Fibroblast of skin of scalp (primary cell): ENCODE data around the gene MYLK4. TPM values are rescaled to one million over a fixed set of nuclear protein-coding genes. Genes with fewer than 3 reads are reported as not detected.
A peak's percentile ranks its signal among the peaks of the same experiment; 100 is the strongest.

Experiments used
- DNase-seq: peaks from one replicate; pipeline ENCODE4 v3.0.0-alpha.2; 2013
- polyA plus RNA-seq, 2 experiments: library from polyadenylated mRNA; unstranded; fragments of 120-200 nt; gene quantifications; one replicate each; pipeline ENCODE4 v1.2.1, GENCODE V29; 2013; ENCODE audit not compliant: insufficient read length in 2 of 2

The MYLK4 gene
- polyA plus RNA-seq (2013, experiment 1 of 2; ENCODE audit: insufficient read length) = 0.24 TPM
- polyA plus RNA-seq (2013, experiment 2 of 2; ENCODE audit: insufficient read length) = 0.57 TPM

DNA sequence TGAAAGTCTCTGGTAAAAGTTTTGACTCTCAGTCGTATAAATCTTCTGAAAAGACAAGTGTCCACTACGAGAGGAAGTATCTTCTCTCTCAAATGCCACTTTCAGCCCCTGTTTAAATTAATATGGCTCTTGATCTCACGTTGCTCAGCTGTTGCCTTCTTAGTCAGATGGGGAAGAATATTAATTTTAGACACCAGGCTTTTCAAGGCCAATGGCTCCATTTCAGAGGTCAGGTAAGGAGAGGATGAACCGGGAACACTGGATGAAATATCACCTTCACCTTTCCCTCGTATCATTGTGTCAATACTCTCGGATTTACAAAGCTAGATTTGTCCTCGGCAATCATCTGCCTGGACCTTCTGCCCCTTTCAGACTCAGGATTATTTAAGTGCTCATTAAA lies at the start of gene MYLK4:
TSS of gene MYLK4 (minus strand) at position 91 of the 400 bp plus-strand sequence. CDS start 1,628 bp downstream, outside the sequence.
- no peak for DNase-seq

DNA sequence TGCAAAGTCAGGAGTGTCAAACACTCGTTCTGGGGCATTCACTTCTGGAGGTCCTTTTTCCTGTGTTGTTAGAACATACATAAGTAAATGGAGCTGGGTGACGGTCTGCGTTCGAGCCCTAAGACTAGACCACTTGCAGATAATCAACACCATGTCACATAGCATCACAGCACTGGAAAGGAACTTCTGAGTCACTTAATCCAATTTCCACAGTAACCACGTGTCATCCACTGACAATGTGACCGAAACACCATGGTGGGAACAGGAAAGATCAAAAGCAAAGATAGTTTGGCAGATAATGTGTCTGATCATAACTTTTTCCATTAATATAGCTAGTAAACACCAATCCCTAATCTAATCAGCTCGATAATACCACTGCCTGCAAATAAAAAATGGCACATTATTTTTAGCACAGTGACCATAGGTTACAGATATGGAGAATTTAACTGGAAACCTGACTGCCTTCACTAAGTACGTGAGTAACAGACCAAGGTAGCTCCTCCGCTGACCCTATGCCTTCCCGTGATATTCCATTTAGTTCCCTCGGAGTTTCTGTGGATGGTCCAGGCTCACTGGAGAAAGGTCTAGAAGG lies 49.3 kb upstream of the MYLK4 start:
- DNase-seq = no peak

DNA sequence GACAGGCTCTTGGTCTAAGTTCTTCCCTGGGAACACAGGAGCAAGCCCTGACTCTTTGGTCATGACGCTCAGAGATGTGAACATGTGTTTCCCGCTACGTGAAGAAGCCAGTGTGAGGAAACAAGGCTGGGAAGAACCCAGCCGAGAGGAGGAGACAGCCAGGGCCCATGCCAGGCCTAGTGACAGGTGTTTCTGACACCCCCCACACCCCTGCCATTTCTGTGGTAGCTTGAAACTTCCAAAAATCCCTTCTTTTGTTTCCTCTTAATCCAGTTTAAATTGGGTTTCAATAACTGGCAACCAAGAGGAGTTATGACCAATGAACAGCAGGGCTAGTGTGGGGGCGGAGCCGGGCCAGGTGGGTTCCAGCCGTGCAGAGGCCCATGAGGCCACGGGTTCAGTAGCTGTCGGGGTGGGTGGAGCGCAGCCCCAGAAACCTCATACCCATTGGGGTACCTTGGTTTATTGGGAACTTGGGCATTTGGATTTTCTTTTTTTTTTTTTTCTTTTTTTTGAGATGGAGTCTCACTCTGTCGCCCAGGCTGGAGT lies 47.9 kb upstream of the MYLK4 start:
- DNase-seq = no peak

DNA sequence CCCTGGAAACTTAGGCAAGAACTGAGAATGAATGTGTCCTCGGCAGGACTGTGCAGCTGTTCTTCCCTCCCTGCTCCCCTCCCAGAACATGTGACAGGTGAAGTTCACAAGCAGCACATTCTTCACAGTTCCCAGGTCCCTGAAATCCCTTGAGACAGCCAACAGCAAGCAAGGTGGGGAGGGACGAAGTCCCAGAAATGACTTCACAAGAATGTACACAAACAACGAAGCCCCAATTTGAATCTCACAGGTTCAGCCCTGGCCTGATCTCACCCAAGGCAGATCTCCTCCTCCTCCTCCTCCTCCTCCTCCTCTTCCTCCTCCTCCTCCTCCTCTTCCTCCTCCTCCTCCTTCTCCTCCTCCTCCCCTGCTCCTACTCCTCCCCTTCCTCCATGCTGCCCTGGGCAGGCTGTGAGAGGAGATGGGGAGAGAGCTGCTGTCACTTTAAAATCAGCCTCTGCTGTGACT lies 46.9 kb upstream of the MYLK4 start:
- no peak for DNase-seq

DNA sequence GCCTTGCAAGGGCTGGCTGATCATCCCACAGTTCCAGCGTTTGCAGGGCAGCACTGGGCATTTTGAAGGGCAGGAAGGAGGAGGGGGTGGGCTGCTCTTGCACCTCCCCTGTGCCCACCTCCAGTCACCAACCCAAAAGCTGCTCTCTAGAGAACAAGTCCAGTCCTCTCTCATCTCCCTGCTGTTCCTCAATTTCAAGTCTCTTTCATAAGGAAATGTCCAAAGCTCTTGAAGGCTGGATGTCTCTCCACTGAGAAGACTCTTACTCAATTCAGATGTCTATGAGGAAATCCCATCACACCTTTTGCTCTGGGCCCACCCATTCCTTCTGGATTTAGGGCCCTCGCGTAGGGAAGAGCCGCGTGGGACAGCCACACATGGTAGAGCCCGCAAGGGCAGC lies 46.1 kb upstream of the MYLK4 start:
- DNase-seq = no peak

DNA sequence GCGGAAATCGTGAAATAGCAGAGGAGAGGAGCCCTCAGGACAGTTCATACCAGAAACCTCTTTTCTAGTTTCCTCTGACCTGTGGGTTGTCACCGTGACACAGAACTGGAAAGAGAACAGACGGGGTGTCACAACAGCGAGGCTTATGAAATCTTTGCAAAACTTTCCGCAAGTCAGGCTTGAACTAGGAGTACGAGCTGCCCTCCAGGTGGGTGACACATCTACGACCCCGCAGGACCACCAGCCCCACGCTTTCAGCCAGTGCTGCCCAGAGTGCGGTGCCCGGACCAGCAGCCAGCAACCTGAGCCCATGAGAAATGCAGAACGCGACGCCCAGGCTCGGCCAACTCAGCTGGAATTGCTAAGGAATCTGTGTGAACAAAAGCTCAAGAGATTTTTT lies 45.2 kb upstream of the MYLK4 start:
- DNase-seq = no peak

DNA sequence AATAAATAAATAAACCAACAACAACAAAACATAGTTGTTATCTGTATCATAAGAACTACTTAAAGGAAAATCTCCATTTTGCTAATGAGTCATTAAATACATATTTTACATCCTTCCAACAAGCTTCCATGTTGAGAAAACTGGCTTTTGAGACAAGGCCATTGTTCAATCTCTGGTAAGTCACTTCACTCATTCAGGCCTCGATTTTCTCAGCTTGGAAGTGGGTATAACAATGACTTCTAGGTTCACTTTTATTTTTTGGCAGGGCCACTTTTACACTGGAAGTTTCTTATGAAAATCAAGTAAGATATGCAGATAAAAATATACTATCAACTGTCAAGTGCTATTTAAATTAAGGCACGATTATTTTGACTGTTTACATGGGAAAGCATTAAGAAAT lies 44.4 kb upstream of the MYLK4 start:
- no peak for DNase-seq

DNA sequence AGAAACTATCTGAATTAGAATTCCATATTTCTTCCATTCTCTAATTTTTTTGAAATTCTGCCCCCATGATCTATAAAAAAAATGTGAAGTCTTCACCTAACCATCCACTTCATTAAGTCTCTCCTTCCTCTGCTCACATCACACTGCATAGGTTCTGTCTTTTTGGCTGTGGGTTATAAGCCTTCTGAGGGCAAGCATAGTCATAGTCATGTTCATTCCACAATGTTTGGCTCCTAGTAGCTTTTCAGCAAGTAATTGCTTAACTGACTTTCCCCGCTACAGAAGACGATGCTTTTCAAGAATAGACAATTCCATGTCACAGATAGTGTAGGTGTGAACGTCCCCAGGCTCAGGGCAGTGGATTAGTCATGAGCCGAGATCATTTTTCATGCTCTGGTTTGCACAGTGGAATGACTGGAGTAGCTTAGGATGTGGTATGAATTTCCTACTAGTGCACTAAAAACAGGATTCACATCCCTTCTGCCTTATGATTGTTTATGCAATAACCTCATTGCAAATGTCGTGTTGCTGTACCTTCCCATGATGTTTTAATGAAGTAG lies 43.5 kb upstream of the MYLK4 start:
- DNase-seq = peak; percentile 20

DNA sequence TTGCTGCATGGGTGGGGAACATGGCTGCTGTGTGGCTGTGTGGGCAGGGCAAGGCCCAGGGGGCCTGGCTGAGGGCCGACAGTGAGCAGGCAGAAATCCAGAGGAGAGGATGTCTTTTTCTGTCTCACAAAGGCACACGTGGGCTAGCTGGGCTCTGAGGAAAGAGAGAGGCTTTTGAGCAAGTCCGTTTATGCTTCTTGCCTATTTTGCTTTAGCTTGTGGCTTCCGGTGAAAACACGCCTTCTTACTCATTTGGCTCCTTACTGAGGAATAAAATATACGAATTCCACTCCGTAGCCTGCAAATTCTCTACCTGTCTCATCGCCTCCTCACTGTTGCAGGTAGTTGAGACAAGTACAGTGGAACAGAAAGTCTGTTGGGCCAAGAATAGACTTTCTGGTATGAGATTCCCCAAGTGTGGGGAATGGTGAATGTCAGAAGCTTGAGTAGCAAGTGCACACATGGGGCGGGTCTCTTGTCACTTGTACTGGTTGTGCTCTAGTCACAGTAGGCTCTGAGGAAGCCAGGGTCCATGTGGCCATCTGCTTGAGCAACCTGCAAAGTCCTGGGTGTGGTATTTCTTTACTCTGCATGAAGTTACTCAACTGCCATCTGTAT lies 42.9 kb upstream of the MYLK4 start:
- no peak for DNase-seq

DNA sequence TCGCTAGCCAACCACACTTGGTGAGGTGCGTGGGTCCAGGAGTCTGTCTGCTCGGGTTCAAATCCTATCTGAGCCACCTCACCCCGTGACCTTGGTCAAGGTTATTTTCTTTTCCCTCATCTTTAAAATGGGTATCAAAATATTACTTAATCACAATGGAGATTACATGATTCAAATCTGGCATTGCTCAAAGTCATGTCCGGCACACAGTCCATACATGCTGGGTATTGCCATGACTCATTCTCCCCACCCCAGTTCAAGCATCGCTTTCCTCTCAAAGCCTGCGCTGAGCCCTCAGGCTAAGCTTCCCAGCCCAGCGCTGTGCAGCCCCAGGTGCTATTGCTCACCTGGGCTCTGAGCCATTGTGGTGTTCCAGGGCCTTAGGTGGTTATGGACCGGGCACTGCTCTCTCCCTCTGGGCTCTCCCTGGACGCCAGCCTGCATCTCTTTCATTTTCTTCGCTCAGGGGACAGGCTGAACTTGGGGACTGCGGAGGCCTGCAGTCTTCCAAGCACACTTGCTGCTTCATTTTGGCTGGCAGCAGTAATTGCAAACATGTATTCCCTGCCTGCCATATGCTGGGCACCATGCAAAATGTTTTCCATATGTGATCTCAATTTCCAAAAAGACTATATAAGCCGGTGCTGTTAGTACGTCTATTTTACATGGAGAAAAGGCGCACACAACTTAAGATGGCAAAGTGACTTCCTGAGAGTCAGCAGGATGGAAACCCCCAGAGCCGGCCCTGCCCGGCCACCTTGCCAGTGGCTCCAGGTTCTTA lies 41.8 kb upstream of the MYLK4 start:
- DNase-seq = peak; percentile 55

DNA sequence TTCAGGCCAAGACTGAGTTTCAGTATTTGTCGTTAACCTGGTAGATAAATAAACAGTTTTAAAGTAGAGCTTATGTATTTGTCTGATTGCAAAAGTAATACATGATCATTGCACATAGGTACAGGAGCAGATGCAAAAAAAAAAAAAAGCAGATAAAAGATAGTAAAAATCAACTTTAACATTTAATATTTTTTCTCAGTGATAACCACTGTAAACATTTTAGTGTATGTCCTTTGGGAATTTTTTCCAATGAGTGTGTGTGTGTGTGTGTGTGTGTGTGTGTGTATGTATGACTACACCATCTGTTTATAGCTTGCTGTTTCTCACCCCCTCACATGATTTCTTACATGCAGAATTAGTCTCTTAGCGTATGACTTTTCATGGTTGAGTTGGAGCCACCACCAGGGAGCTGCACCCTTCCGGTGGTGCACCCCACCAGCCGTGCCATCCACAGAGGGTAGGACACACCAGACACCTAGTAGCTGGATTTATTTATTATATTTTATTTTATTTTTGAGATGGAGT lies 40.8 kb upstream of the MYLK4 start:
- DNase-seq = no peak

DNA sequence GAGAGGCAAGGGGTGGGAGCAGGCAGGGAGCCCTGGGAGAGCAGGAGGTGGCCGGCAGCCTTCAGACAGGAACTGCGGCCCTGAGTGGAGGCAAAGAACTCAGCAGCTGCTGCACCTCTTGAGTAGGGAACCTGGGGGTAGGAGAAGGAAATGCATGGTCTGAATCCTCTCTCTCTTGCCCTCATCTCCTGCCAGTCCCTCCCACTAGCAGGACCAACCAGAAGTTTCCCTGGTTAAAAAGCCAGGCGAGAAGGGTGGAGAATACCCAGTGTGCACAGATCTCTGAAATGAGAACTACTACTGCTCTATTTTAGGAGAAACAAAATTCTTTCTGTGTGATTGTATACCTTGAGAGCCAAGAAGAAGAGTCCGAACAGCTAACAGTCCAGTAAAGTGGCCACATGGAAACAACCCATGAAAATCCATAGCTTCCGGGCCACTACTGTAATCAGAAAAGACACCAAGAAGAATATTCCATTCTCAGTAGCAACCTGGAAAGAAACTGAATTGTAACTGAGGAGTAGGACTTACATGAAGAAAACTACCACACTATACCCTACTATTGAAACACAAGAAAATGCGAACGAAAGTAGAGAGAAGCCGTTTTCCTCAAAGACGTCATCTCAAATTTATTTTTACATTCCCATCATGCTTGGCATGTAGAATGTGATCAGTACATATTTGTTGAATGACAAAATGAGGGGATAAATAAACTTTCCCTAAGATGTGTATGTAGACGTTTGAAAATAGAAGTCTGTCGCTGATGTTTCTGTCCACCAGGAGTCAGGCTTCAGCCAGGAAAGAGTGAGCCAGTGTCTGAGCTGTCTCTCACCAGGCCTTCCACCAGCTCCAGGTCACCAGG lies 40.1 kb upstream of the MYLK4 start:
- DNase-seq = peak; percentile 83

DNA sequence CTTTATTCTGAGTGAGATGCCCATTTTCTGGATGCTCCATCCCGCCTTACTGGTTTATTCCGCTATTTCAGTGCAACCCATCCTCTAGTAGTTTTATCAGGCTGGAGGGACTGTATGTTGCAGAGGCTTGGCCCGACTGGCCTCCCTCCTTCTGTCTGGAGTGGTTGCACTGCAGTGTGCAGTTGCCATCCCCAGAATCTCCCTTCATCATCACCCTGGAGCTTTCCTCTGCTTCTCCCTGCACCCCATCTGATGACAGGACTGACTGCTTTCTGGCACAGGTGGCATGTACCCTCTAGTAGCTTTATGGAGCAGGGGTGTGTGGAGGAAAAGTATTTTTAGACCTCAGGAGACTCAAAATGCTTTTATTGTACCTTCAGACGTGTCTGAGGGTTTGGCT lies 35.5 kb upstream of the MYLK4 start:
- no peak for DNase-seq

DNA sequence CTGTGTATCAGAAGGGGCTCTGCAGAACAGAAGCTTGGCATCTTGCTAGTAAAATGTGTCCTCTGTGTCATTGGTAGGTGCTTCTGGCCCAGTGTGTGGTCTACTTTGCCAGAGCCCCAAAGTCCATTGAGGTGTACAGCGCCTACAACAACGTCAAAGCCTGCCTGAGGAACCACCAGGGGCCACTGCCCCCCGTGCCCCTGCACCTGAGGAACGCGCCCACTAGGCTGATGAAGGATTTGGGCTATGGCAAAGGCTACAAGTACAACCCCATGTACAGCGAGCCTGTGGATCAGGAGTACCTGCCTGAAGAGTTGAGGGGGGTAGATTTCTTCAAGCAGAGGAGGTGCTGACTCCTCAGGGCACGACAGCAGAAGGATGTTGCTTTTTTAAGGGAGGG lies 34.2 kb upstream of the MYLK4 start:
- no peak for DNase-seq

DNA sequence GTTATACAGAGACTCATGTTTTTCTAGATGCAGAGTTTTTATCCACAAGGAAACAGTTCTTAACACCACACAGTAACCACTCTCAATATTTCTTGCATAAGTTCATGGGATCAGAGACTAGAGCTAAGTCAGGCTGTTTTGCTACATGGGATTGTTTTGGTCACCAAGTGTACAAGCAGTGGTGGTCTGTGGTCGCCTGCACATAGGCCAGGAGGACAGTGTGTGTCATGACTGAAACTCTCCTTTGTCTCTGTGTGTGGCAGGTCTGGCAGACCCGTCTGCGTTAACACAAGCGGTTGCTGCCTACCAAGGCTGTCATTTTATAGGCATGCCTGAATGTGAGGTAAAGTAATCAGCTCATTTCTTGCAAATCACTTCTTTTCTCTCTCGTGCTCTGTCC lies 33.3 kb upstream of the MYLK4 start:
- DNase-seq = no peak

DNA sequence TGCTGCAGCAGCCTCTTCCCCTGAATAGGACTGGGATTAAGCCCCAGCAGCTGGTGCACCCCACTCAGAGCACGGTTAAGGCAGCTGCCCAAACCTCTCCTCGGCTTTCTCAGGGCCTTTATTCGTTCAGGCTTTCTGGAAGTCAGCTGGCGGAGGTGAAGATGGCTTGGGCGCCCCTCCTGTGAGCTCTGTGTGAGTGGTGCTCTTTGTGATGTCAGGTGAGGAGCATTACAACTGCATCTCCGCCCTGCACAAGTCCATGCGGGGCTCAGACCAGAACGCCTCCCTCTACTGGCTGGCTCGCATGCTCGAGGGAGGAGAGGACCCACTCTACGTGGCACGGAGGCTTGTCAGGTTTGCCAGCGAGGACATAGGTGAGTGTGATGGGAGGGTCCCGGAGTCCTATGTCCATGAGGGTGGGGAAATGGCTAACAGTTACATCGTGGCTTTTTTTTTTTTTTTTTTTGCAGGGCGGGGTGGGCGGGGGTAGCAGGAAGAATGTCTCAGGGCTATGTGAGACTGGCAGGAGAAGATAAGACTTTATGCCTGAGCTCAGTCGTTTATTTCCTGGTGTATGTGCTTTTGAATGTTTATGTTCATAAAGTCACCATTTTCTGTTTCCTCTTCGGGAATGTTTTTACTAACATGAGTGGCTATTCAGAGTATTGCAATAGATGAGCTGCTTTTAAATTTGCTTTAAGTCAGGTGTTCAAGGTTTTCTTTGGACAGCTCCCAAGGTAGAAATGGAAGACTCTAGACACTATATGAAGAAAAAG lies 32.7 kb upstream of the MYLK4 start:
- no peak for DNase-seq

DNA sequence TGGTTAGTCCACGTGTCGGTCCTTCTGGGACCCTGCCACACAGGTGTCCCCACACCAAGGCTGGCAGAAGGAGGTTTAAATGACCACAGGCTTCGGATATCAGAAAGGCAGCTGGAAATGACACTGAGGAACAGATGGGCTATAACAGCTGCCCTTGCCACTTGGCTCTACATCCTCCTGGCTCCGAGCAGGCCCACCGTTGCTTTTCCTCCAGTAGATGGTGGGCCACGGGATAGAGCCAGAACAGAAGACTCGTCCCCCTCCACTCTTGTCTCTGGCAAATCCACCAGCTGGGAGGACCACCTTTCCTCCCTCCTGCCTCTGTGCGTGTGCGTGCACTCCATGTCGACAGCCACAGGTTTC lies 32.1 kb upstream of the MYLK4 start:
- no peak for DNase-seq

DNA sequence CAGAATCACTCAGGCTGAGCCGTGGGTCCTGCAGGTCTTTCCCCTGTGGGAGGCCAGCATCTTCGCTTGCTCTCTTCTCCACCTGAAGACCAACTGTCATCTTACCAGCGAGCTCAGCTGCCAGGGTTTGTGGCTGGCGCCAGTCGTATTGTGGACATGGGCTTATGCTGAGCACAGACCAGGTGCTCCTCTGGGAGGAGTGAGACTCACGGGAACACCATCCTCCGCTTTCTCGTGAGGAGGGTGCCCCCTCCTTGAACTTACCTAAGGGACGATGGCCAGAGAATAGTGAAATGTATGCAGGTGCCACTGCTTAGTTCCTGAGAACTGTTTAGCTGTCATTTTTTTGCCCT lies 31.6 kb upstream of the MYLK4 start:
- DNase-seq = no peak

DNA sequence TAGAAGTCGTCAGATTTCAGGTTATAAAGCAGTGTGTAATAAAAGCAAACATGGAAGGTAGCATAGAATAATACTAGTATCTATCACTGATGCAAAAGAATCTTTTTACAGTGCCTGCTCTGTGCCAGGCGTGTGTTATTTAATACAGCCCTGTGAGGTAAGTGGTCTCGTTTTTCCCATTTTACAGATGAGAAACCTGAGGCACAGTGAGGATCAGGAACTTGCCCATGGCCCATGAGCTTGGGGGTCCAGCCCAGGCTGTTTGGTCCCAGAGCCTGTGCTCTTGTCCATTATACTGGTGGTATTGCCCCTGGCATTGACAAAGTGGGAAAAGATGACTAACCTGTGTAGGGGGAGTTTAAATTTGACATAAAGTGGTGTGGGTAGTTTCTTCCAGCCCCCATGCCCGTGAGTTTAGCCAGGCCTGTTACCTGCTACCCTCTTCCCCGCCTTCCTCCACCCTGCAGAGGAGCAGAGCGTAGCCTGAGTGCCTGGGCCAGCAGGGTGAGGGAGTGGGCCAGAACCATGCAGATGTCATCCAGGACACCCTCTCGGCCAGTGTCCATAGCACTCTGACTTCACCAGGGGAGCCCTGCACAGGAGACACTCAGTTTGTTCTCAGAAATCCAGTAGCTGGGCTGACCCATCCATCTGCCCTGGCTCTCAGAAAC lies 31.1 kb upstream of the MYLK4 start:
- no peak for DNase-seq

DNA sequence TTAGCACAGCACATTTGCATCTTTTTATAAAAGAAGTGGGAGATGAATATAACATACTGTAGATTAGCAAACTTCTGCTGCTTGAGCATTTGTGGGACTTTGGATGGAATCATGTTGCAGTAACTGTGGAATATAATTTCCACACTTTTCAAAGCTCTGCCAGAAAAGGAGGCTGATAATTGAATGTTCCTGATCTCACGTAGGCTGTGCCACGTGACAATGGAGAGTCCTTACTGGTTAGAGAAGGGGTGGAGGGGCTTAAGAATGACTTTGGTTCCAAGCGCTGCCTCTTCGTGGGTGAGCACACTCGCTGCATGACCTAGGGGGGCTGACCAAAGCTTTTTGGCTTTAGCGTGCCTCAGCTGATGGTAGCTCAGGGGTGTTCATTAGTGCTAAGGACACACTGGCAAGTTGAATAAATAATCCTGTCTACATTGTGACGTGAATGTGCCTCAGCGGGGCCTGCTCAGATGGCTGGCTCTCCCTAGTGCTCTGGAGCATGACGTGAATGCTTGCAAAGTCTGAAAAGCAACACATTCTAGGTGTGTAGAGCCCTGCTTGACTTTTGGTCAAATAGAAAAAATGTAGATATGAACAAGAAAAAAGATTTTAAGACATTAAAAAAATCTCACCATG lies 29.5 kb upstream of the MYLK4 start:
- no peak for DNase-seq
